Endothelial cell of umbilical vein (primary cell): ENCODE results near the gene MOB3B. TPM values are rescaled to one million over a fixed set of nuclear protein-coding genes. Genes with fewer than 3 reads are reported as not detected.

Experiments
- BruUV-seq: library from RNA; stranded (reverse); fragments of 400-500 nt; replicated peaks from 2 replicates; lab custom pipeline; 2021; lab: Mats Ljungman, UMichigan
- CTCF ChIA-PET: fragments of 300-600, 350-600 bp; sonication (Branson Sonifier 250); formaldehyde crosslinking; loops from one replicate; lab custom pipeline; 2021; ENCODE audit warnings: antibody characterized with exemption, inconsistent platforms; lab: Charles Lee
- POLR2A ChIA-PET: fragments of 300-600, 350-600 bp; sonication (Branson Sonifier 250); formaldehyde crosslinking; loops from one replicate; lab custom pipeline; 2021; ENCODE audit warnings: antibody characterized with exemption, inconsistent platforms; lab: Charles Lee
- DNase-seq: peaks from one replicate; pipeline ENCODE4 v3.0.0-alpha.2; 2011; ENCODE audit warnings: low read depth, low spot score
- FAIRE-seq: peaks from 2 replicates; lab custom pipeline; 2011; peaks lifted over from hg19 to GRCh38; lab: Jason Lieb, UNC
- H2AFZ ChIP-seq: 2 replicates; pipeline ENCODE4 v1.6.0; 2012; ENCODE audit warnings: low read depth, low read length, control low read depth, inconsistent platforms
- H3K27ac ChIP-seq: 2 replicates; pipeline ENCODE4 v1.5.1; 2011; ENCODE audit warnings: low read depth, mild to moderate bottlenecking, control low read depth, low read length, moderate library complexity; ENCODE audit not compliant: insufficient read depth
- H3K27me3 ChIP-seq, 2 experiments: 2 replicates each; pipeline versions ENCODE4 v1.6.0 to v1.6.1; 2011; ENCODE audit warnings: low read length in 2 of 2, mixed read lengths in 1 of 2; ENCODE audit not compliant: control insufficient read depth in 2 of 2, insufficient read depth in 2 of 2
- H3K36me3 ChIP-seq, 2 experiments: 2 replicates in 1 of 2; 3 replicates in 1 of 2; pipeline ENCODE4 v1.5.1; 2011; ENCODE audit warnings: low read length in 2 of 2, mild to moderate bottlenecking in 1 of 2, moderate library complexity in 1 of 2; ENCODE audit not compliant: control insufficient read depth in 2 of 2, insufficient read depth in 2 of 2; ENCODE audit errors: extremely low read depth in 1 of 2
- H3K4me1 ChIP-seq: 3 replicates; pipeline ENCODE4 v1.5.1; 2011; ENCODE audit warnings: mild to moderate bottlenecking, low read length; ENCODE audit not compliant: control insufficient read depth, insufficient read depth; ENCODE audit errors: extremely low read depth
- H3K4me2 ChIP-seq: 2 replicates; pipeline ENCODE4 v1.6.1; 2011; ENCODE audit warnings: low read length, control low read depth, mixed read lengths; ENCODE audit not compliant: insufficient read depth
- H3K4me3 ChIP-seq, 3 experiments: fragments of 200-600 bp in 1 of 3; sonication (generic), shearing (Covaris generic) in 1 of 3; replicated peaks in 1 of 3; 2 replicates each; pipeline ENCODE4 v1.5.1; 2011 to 2016; ENCODE audit warnings: control low read depth in 3 of 3, low read length in 3 of 3, mild to moderate bottlenecking in 2 of 3, inconsistent platforms in 1 of 3, low read depth in 1 of 3, moderate library complexity in 1 of 3; ENCODE audit not compliant: insufficient read depth in 1 of 3
- H3K79me2 ChIP-seq: 2 replicates; pipeline ENCODE4 v1.6.0; 2012; ENCODE audit warnings: low read length, inconsistent platforms; ENCODE audit not compliant: control insufficient read depth, insufficient read depth
- H3K9ac ChIP-seq: replicated peaks from 2 replicates; pipeline ENCODE3; 2011; ENCODE audit warnings: low read length, control low read depth; ENCODE audit not compliant: insufficient read depth; ENCODE audit errors: extremely low read depth
- H3K9me1 ChIP-seq: replicated peaks from 3 replicates; pipeline ENCODE4 v1.6.0; 2011; ENCODE audit warnings: mild to moderate bottlenecking, low read length; ENCODE audit not compliant: control insufficient read depth, insufficient read depth; ENCODE audit errors: extremely low read depth
- H3K9me3 ChIP-seq: replicated peaks from 2 replicates; pipeline ENCODE4 v1.5.1; 2012; ENCODE audit warnings: low read length, inconsistent platforms; ENCODE audit not compliant: control insufficient read depth, insufficient read depth
- H4K20me1 ChIP-seq: replicated peaks from 2 replicates; pipeline ENCODE3; 2011; ENCODE audit warnings: mild to moderate bottlenecking, low read length; ENCODE audit not compliant: control insufficient read depth, insufficient read depth; ENCODE audit errors: extremely low read depth
- CTCF ChIP-seq, 2 donors: IDR thresholded peaks; 1 replicate in 1 of 2; 2 replicates in 1 of 2; pipeline ENCODE4 v1.5.1; 2011; ENCODE audit warnings: low read length in 2 of 2, mild to moderate bottlenecking in 2 of 2, moderate library complexity in 2 of 2, control low read depth in 1 of 2, inconsistent platforms in 1 of 2, low read depth in 1 of 2; ENCODE audit not compliant: insufficient read depth in 1 of 2; ENCODE audit errors: extremely low read depth in 1 of 2
- EZH2 ChIP-seq: IDR thresholded peaks from 2 replicates; pipeline ENCODE4 v1.6.1; 2012; ENCODE audit warnings: borderline replicate concordance, low read depth, mild to moderate bottlenecking, moderate library complexity, low read length, inconsistent platforms; ENCODE audit not compliant: severe bottlenecking
- FOS ChIP-seq: IDR thresholded peaks from 2 replicates; pipeline ENCODE4 v1.6.1; 2011; ENCODE audit warnings: mild to moderate bottlenecking, low read length, moderate library complexity, borderline replicate concordance; ENCODE audit not compliant: insufficient read depth
- GATA2 ChIP-seq: IDR thresholded peaks from 2 replicates; pipeline ENCODE4 v1.7.0; 2011; ENCODE audit warnings: low read depth, mild to moderate bottlenecking, moderate library complexity, mixed read lengths, low read length; ENCODE audit not compliant: insufficient read length, insufficient read depth
- JUN ChIP-seq: IDR thresholded peaks from 2 replicates; pipeline ENCODE4 v1.6.1; 2011; ENCODE audit warnings: borderline replicate concordance, low read depth; ENCODE audit not compliant: insufficient read length, insufficient read depth
- MAX ChIP-seq: IDR thresholded peaks from 2 replicates; pipeline ENCODE4 v1.6.1; 2011; ENCODE audit not compliant: insufficient read depth, insufficient read length
- MYC ChIP-seq: IDR thresholded peaks from one replicate; pipeline ENCODE4 v1.6.1; 2011; ENCODE audit warnings: mild to moderate bottlenecking, low read depth, low read length
- POLR2A ChIP-seq: IDR thresholded peaks from 2 replicates; pipeline ENCODE4 v1.6.1; 2012; ENCODE audit warnings: low read depth, mild to moderate bottlenecking, control low read depth, low read length
- POLR2AphosphoS5 ChIP-seq: IDR thresholded peaks from 2 replicates; pipeline ENCODE4 v1.6.1; 2012; ENCODE audit warnings: low read depth, mild to moderate bottlenecking, control low read depth, low read length, moderate library complexity; ENCODE audit not compliant: insufficient read depth
- dilution Hi-C: fragments of 300-500 bp; cut with MboI; formaldehyde crosslinking; loops from one replicate; pipeline ENCODE4 v1.15.0; 2019; ENCODE audit warnings: low sequenced_read_pairs; ENCODE audit not compliant: extremely low pct_ligation_motif_present
- intact Hi-C: fragments of 100-400 bp; cut with micrococcal nuclease; formaldehyde crosslinking; loops from one replicate; pipeline ENCODE4 v1.10.0; 2022
- polyA plus RNA-seq, 4 experiments: library from polyadenylated mRNA; depleted of rRNA in 3 of 4; stranded (reverse) in 3 of 4; unstranded in 1 of 4; fragments of >200 nt; gene quantifications; 2 replicates each; pipeline versions ENCODE4 v1.2.1 to v1.2.3, GENCODE V29; 2011 to 2012; ENCODE audit warnings: missing spikeins in 1 of 4
- total RNA-seq: library from RNA; stranded (reverse); gene quantifications from 2 replicates; pipeline ENCODE4 v1.2.3, GENCODE V29; 2021

MOB3B gene
- total and polyA plus RNA-seq, 2 donors (not counting 3 experiments of a cell fraction or from before 2014, with no cell fraction given) = 0.03 TPM; not detected in 1

- Histone ChIP-seq H3K79me2 (no peaks in the 10 kb centered on the region), H3K9me3 (no peaks in the 10 kb centered on the region), H3K4me3 (no peak overlapping the region), H3K4me1 (no peaks in the 10 kb centered on the region), H2AFZ (no peak overlapping the region), H3K9ac (no peak overlapping the region), H3K27ac (no peak overlapping the region), H3K27me3 (peaks cover 0 to 9% of the 10 kb centered on the region in 2 experiments), H3K4me2 (no peak overlapping the region), H3K9me1 (no peaks in the 10 kb centered on the region), H4K20me1 (no peaks in the 10 kb centered on the region), H3K36me3 (no peaks in the 10 kb centered on the region)
- ChIA-PET CTCF (no interaction called here), POLR2A (no interaction called here)
- TF ChIP-seq MYC = no peak
- TF ChIP-seq MAX = no peak
- TF ChIP-seq POLR2A = no peak
- TF ChIP-seq FOS = no peak
- no peak for TF ChIP-seq GATA2
- TF ChIP-seq POLR2AphosphoS5 = no peak
- no peak for TF ChIP-seq EZH2
- no peak for TF ChIP-seq JUN
- TF ChIP-seq CTCF (IDR thresholded peaks at IDR 0.05; ENCODE audit: extremely low read depth in 1 of 2, insufficient read depth in 1 of 2, low read depth in 1 of 2, low read length in 2 of 2) = no peak
- FAIRE-seq (no peak), DNase-seq (no peak)
- no TSS peak for BruUV-seq
- dilution Hi-C loops = no loop called here
- intact Hi-C loops = no loop called here
Measured at GRCh38 chr9:27462846-27463245, 66.8 kb downstream of the MOB3B start.
